H9 (cell line): ENCODE results near the gene PPP1R12A. TPM values are rescaled to one million over a fixed set of nuclear protein-coding genes. Genes with fewer than 3 reads are reported as not detected.

Experiments
- DNase-seq: peaks from one replicate; pipeline ENCODE4 v3.0.0-alpha.2; 2017
- H2AFZ ChIP-seq: one replicate; pipeline ENCODE4 v1.6.1; 2013; ENCODE audit warnings: mild to moderate bottlenecking, low read length, control low read depth, moderate library complexity
- H2AK5ac ChIP-seq: 2 replicates; pipeline ENCODE4 v1.6.1; 2013; ENCODE audit warnings: low read length, control low read depth, mixed read lengths; ENCODE audit not compliant: insufficient read length
- H2BK120ac ChIP-seq: one replicate; pipeline ENCODE4 v1.6.1; 2013; ENCODE audit warnings: low read depth, mild to moderate bottlenecking, low read length, control low read depth, inconsistent platforms; ENCODE audit not compliant: poor library complexity, severe bottlenecking
- H2BK12ac ChIP-seq: 2 replicates; pipeline ENCODE4 v1.6.1; 2013; ENCODE audit warnings: low read length, control low read depth, mixed read lengths, low read depth; ENCODE audit not compliant: insufficient read length
- H2BK15ac ChIP-seq: 2 replicates; pipeline ENCODE4 v1.6.1; 2013; ENCODE audit warnings: low read depth, low read length, control low read depth
- H2BK20ac ChIP-seq: one replicate; pipeline ENCODE4 v1.6.1; 2013; ENCODE audit warnings: low read depth, mild to moderate bottlenecking, low read length, control low read depth, inconsistent platforms; ENCODE audit not compliant: poor library complexity, severe bottlenecking
- H2BK5ac ChIP-seq: 2 replicates; pipeline ENCODE4 v1.6.1; 2013; ENCODE audit warnings: low read length, control low read depth, mixed read lengths; ENCODE audit not compliant: insufficient read length
- H3K14ac ChIP-seq: 2 replicates; pipeline ENCODE4 v1.6.1; 2013; ENCODE audit warnings: low read length, control low read depth; ENCODE audit not compliant: insufficient read depth
- H3K18ac ChIP-seq: 2 replicates; pipeline ENCODE4 v1.6.1; 2013; ENCODE audit warnings: low read depth, mild to moderate bottlenecking, mixed read lengths, low read length, control low read depth; ENCODE audit not compliant: insufficient read length
- H3K23ac ChIP-seq: 2 replicates; pipeline ENCODE4 v1.6.1; 2013; ENCODE audit warnings: low read length, control low read depth, mixed read lengths, low read depth; ENCODE audit not compliant: insufficient read length
- H3K23me2 ChIP-seq: 2 replicates; pipeline ENCODE4 v1.6.1; 2013; ENCODE audit warnings: low read depth, mild to moderate bottlenecking, mixed read lengths, low read length, control low read depth; ENCODE audit not compliant: insufficient read length, poor library complexity, severe bottlenecking
- H3K27ac ChIP-seq: 2 replicates; pipeline ENCODE4 v1.5.1; 2013; ENCODE audit warnings: low read length, control low read depth, mixed read lengths, low read depth; ENCODE audit not compliant: insufficient read length
- H3K27me3 ChIP-seq: 2 replicates; pipeline ENCODE4 v1.6.1; 2013; ENCODE audit warnings: low read length, control low read depth, inconsistent platforms; ENCODE audit not compliant: insufficient read depth
- H3K4ac ChIP-seq: 2 replicates; pipeline ENCODE4 v1.6.1; 2013; ENCODE audit warnings: low read depth, mild to moderate bottlenecking, control low read depth, inconsistent platforms, low read length, moderate library complexity
- H3K4me1 ChIP-seq: 2 replicates; pipeline ENCODE4 v1.6.1; 2013; ENCODE audit warnings: low read length, control low read depth, inconsistent platforms; ENCODE audit not compliant: insufficient read depth
- H3K4me2 ChIP-seq: 2 replicates; pipeline ENCODE4 v1.6.1; 2013; ENCODE audit warnings: low read length, control low read depth, mixed read lengths; ENCODE audit not compliant: insufficient read length, insufficient read depth
- H3K56ac ChIP-seq: 2 replicates; pipeline ENCODE4 v1.6.1; 2013; ENCODE audit warnings: low read depth, mild to moderate bottlenecking, mixed read lengths, low read length, control low read depth; ENCODE audit not compliant: insufficient read length
- H3K79me1 ChIP-seq: 2 replicates; pipeline ENCODE4 v1.6.1; 2013; ENCODE audit warnings: low read depth, mild to moderate bottlenecking, moderate library complexity, low read length, control low read depth, inconsistent platforms; ENCODE audit not compliant: insufficient read depth, poor library complexity, severe bottlenecking
- H3K79me2 ChIP-seq: 2 replicates; pipeline ENCODE4 v1.6.1; 2013; ENCODE audit warnings: low read length, control low read depth, inconsistent platforms; ENCODE audit not compliant: insufficient read depth
- H3K9ac ChIP-seq: 2 replicates; pipeline ENCODE4 v1.6.1; 2013; ENCODE audit warnings: low read length, control low read depth, mixed read lengths; ENCODE audit not compliant: insufficient read length; ENCODE audit errors: extremely low read depth
- H3K9me3 ChIP-seq: one replicate; pipeline ENCODE4 v1.6.1; 2013; ENCODE audit warnings: low read depth, low read length, inconsistent platforms; ENCODE audit not compliant: control insufficient read depth
- H3T11ph ChIP-seq: one replicate; pipeline ENCODE4 v1.6.1; 2013; ENCODE audit warnings: mild to moderate bottlenecking, low read length, control low read depth, inconsistent platforms
- H4K20me1 ChIP-seq: one replicate; pipeline ENCODE4 v1.6.1; 2013; ENCODE audit not compliant: control insufficient read depth, insufficient read length, insufficient read depth
- H4K5ac ChIP-seq: 2 replicates; pipeline ENCODE4 v1.6.1; 2013; ENCODE audit warnings: low read depth, mild to moderate bottlenecking, mixed read lengths, low read length, control low read depth; ENCODE audit not compliant: insufficient read length
- H4K8ac ChIP-seq: replicated peaks from 2 replicates; pipeline ENCODE4 v1.6.1; 2013; ENCODE audit warnings: low read length, control low read depth, mixed read lengths, low read depth; ENCODE audit not compliant: insufficient read length
- H4K91ac ChIP-seq: 2 replicates; pipeline ENCODE4 v1.6.1; 2013; ENCODE audit warnings: low read depth, mild to moderate bottlenecking, moderate library complexity, mixed read lengths, low read length, control low read depth; ENCODE audit not compliant: insufficient read length
- H3K27ac Mint-ChIP-seq, 3 experiments: 2 replicates in 2 of 3; 3 replicates in 1 of 3; pipeline ENCODE4 v1.8.0; 2020 to 2021; ENCODE audit warnings: mixed read lengths in 3 of 3, mild to moderate bottlenecking in 1 of 3, moderate library complexity in 1 of 3
- H3K27me3 Mint-ChIP-seq: 2 replicates; pipeline ENCODE4 v1.8.0; 2021; ENCODE audit warnings: low read depth, mild to moderate bottlenecking, moderate library complexity, mixed read lengths
- H3K36me3 Mint-ChIP-seq, 3 experiments: 2 replicates in 2 of 3; 3 replicates in 1 of 3; pipeline ENCODE4 v1.8.0; 2020 to 2021; ENCODE audit warnings: low read depth in 3 of 3, mixed read lengths in 3 of 3; ENCODE audit not compliant: insufficient read depth in 1 of 3
- H3K4me1 Mint-ChIP-seq, 2 experiments: 2 replicates each; pipeline ENCODE4 v1.8.0; 2020; ENCODE audit warnings: mixed read lengths in 2 of 2
- H3K4me3 Mint-ChIP-seq, 2 experiments: 2 replicates in 1 of 2; 3 replicates in 1 of 2; pipeline ENCODE4 v1.8.0; 2020 to 2021; ENCODE audit warnings: mild to moderate bottlenecking in 2 of 2, mixed read lengths in 2 of 2, moderate library complexity in 1 of 2
- H3K9me3 Mint-ChIP-seq, 2 experiments: 2 replicates in 1 of 2; 3 replicates in 1 of 2; pipeline ENCODE4 v1.8.0; 2020; ENCODE audit warnings: mild to moderate bottlenecking in 2 of 2, mixed read lengths in 2 of 2, moderate library complexity in 1 of 2
- total RNA-seq: library from RNA; stranded (reverse); gene quantifications from 2 replicates; pipeline ENCODE4 v1.2.1, GENCODE V29; 2021
- TF ChIP-seq, protein P1 (sequence below): fragments of 200-600 bp; sonication (generic); conservative IDR thresholded peaks from 3 replicates; pipeline ENCODE4 v1.8.0; 2021; ENCODE audit warnings: antibody characterized with exemption, mild to moderate bottlenecking

Gene PPP1R12A
- total RNA-seq, 1 experiment from 2014 or later, result 93.5 TPM

DNA sequence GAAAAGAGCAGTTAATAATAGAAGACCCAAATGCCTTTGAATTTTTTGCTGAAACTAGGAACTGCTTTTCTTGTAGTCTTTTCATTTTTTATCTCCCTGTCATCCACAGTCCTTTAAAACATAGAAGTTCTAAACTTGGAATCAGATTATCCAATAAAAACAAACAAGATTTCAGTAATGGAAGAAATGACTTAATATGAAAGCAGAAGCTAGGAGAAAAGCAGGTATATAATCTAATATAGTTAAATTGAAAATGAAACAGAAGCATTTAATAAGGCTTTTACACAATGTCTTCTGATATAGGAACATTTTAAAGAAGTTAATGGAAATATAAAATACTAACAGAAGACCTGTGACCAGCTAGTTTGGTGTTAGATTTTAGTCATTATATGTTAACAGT, 26.5 kb downstream of the PPP1R12A start:
- Histone ChIP-seq H3K4ac (no peak overlapping the region), H4K91ac (no peak overlapping the region), H2AFZ (no peak overlapping the region), H3K79me1 (peaks cover 6% of the 10 kb centered on the region), H3K4me1 (no peaks in the 10 kb centered on the region), H3K27ac (no peak overlapping the region), H3K23me2 (no peaks in the 10 kb centered on the region), H3K56ac (no peak overlapping the region), H2BK12ac (no peak overlapping the region), H2BK5ac (no peak overlapping the region), H3K23ac (no peak overlapping the region), H2BK120ac (no peak overlapping the region), H3K18ac (no peak overlapping the region), H2BK20ac (no peak overlapping the region), H2BK15ac (no peak overlapping the region), H4K20me1 (no peaks in the 10 kb centered on the region), H4K8ac (no peak overlapping the region), H3K14ac (no peak overlapping the region), H2AK5ac (no peak overlapping the region), H4K5ac (no peak overlapping the region), H3K9ac (no peak overlapping the region), H3K27me3 (no peaks in the 10 kb centered on the region), H3K79me2 (peaks cover 14% of the 10 kb centered on the region; the same call in 1 of the 2 replicates), H3K9me3 (no peaks in the 10 kb centered on the region), H3T11ph (no peak overlapping the region), H3K4me2 (no peak overlapping the region)
- DNase-seq, result no peak
- no peaks in the 10 kb centered on the region for H3K9me3 Mint-ChIP-seq
- H3K27me3 Mint-ChIP-seq, result no peaks in the 10 kb centered on the region
- no peak overlapping the region for H3K4me3 Mint-ChIP-seq
- no peak overlapping the region for H3K27ac Mint-ChIP-seq
- H3K36me3 Mint-ChIP-seq, result no peaks in the 10 kb centered on the region
- peaks cover 18% of the 10 kb centered on the region in 2 experiments for H3K4me1 Mint-ChIP-seq
- TF ChIP-seq, protein P1, sequence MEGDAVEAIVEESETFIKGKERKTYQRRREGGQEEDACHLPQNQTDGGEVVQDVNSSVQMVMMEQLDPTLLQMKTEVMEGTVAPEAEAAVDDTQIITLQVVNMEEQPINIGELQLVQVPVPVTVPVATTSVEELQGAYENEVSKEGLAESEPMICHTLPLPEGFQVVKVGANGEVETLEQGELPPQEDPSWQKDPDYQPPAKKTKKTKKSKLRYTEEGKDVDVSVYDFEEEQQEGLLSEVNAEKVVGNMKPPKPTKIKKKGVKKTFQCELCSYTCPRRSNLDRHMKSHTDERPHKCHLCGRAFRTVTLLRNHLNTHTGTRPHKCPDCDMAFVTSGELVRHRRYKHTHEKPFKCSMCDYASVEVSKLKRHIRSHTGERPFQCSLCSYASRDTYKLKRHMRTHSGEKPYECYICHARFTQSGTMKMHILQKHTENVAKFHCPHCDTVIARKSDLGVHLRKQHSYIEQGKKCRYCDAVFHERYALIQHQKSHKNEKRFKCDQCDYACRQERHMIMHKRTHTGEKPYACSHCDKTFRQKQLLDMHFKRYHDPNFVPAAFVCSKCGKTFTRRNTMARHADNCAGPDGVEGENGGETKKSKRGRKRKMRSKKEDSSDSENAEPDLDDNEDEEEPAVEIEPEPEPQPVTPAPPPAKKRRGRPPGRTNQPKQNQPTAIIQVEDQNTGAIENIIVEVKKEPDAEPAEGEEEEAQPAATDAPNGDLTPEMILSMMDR, result no peak
